IMR-90 (cell line): ENCODE data around the gene SELENBP1. TPM values are rescaled to one million over a fixed set of nuclear protein-coding genes. Genes with fewer than 3 reads are reported as not detected.

Experiments
- ATAC-seq: fragments of 200-7000 bp; cut with Tn5 transposase; 2 replicates; pipeline ENCODE4 v1.9.1; 2020; ENCODE audit warnings: low read depth, mild to moderate bottlenecking, moderate library complexity
- BruUV-seq: library from RNA; stranded (reverse); fragments of 400-500 nt; replicated peaks from 2 replicates; lab custom pipeline; 2021; lab: Mats Ljungman, UMichigan
- CTCF ChIA-PET: fragments of 300-600 bp; formaldehyde crosslinking; extraction: SDS; loops from one replicate; lab custom pipeline; 2021; ENCODE audit warnings: antibody characterized with exemption; lab: Yijun Ruan, JAX
- POLR2A ChIA-PET: fragments of 300-600 bp; sonication (Branson Sonifier 250); formaldehyde crosslinking; loops from one replicate; lab custom pipeline; 2022; ENCODE audit warnings: antibody characterized with exemption; ENCODE audit not compliant: unreplicated experiment; lab: Charles Lee
- DNase-seq: peaks from one replicate; pipeline ENCODE4 v3.0.0; 2013
- H2AFZ ChIP-seq: replicated peaks from 2 replicates; pipeline ENCODE3; 2013; ENCODE audit warnings: low read length, mild to moderate bottlenecking; ENCODE audit not compliant: poor library complexity
- H2AK5ac ChIP-seq: 2 replicates; pipeline ENCODE4 v1.6.1; 2013; ENCODE audit warnings: low read depth, low read length, inconsistent platforms
- H2AK9ac ChIP-seq: replicated peaks from 2 replicates; pipeline ENCODE3; 2013; ENCODE audit warnings: mild to moderate bottlenecking, low read depth, low read length, moderate library complexity; ENCODE audit not compliant: poor library complexity
- H2BK120ac ChIP-seq: 2 replicates; pipeline ENCODE4 v1.6.1; 2013; ENCODE audit warnings: low read depth, low read length, inconsistent platforms
- H2BK15ac ChIP-seq: 3 replicates; pipeline ENCODE4 v1.6.1; 2013; ENCODE audit warnings: low read depth, low read length, inconsistent platforms
- H2BK20ac ChIP-seq: 2 replicates; pipeline ENCODE4 v1.6.1; 2013; ENCODE audit warnings: low read depth, mild to moderate bottlenecking, inconsistent platforms, low read length, moderate library complexity
- H2BK5ac ChIP-seq: 2 replicates; pipeline ENCODE4 v1.6.1; 2013; ENCODE audit warnings: mild to moderate bottlenecking, low read depth, low read length, inconsistent platforms; ENCODE audit not compliant: poor library complexity, severe bottlenecking
- H3K14ac ChIP-seq: replicated peaks from 2 replicates; pipeline ENCODE4 v1.6.1; 2013; ENCODE audit warnings: low read depth, low read length, inconsistent platforms
- H3K18ac ChIP-seq: 2 replicates; pipeline ENCODE4 v1.6.1; 2013; ENCODE audit warnings: low read depth, low read length, control low read depth
- H3K23ac ChIP-seq: 2 replicates; pipeline ENCODE4 v1.6.1; 2013; ENCODE audit warnings: low read depth, low read length, inconsistent platforms
- H3K27ac ChIP-seq: 2 replicates; pipeline ENCODE4 v1.5.1; 2013; ENCODE audit warnings: mild to moderate bottlenecking, control low read depth, low read length; ENCODE audit not compliant: insufficient read depth
- H3K27me3 ChIP-seq: 2 replicates; pipeline ENCODE4 v1.6.1; 2013; ENCODE audit warnings: low read length; ENCODE audit not compliant: control insufficient read depth, insufficient read depth
- H3K36me3 ChIP-seq: 2 replicates; pipeline ENCODE4 v1.6.1; 2013; ENCODE audit warnings: low read length, mixed read lengths; ENCODE audit not compliant: control insufficient read depth, insufficient read depth
- H3K4ac ChIP-seq: 2 replicates; pipeline ENCODE4 v1.6.1; 2013; ENCODE audit warnings: low read depth, low read length, inconsistent platforms
- H3K4me1 ChIP-seq: 2 replicates; pipeline ENCODE4 v1.6.1; 2013; ENCODE audit warnings: low read length, mixed read lengths; ENCODE audit not compliant: control insufficient read depth, insufficient read depth
- H3K4me2 ChIP-seq: 2 replicates; pipeline ENCODE4 v1.6.1; 2013; ENCODE audit warnings: low read depth, mild to moderate bottlenecking, control low read depth, low read length, moderate library complexity
- H3K4me3 ChIP-seq: 2 replicates; pipeline ENCODE4 v1.5.1; 2013; ENCODE audit warnings: low read depth, mild to moderate bottlenecking, control low read depth, low read length, moderate library complexity; ENCODE audit not compliant: insufficient read depth
- H3K56ac ChIP-seq: 2 replicates; pipeline ENCODE4 v1.6.1; 2013; ENCODE audit warnings: low read length, inconsistent platforms; ENCODE audit not compliant: insufficient read depth; ENCODE audit errors: extremely low read depth
- H3K79me1 ChIP-seq, 2 experiments: 2 replicates each; pipeline ENCODE4 v1.6.1; 2013; ENCODE audit warnings: low read length in 2 of 2, inconsistent platforms in 1 of 2, low read depth in 1 of 2
- H3K9ac ChIP-seq: 2 replicates; pipeline ENCODE4 v1.6.1; 2013; ENCODE audit warnings: low read depth, low read length, control low read depth
- H3K9me1 ChIP-seq: 2 replicates; pipeline ENCODE4 v1.6.1; 2013; ENCODE audit warnings: low read length, inconsistent platforms; ENCODE audit not compliant: insufficient read depth
- H3K9me3 ChIP-seq: 2 replicates; pipeline ENCODE4 v1.6.1; 2013; ENCODE audit warnings: low read length; ENCODE audit not compliant: control insufficient read depth, insufficient read depth
- H4K20me1 ChIP-seq: 2 replicates; pipeline ENCODE4 v1.6.1; 2013; ENCODE audit warnings: low read length, inconsistent platforms; ENCODE audit not compliant: insufficient read depth
- H4K5ac ChIP-seq: 2 replicates; pipeline ENCODE4 v1.6.1; 2013; ENCODE audit warnings: mild to moderate bottlenecking, low read depth, low read length, control low read depth
- H4K8ac ChIP-seq, 2 experiments: 2 replicates each; pipeline ENCODE4 v1.6.1; 2013; ENCODE audit warnings: low read depth in 2 of 2, low read length in 2 of 2, control low read depth in 1 of 2, inconsistent platforms in 1 of 2
- H4K91ac ChIP-seq: 2 replicates; pipeline ENCODE4 v1.6.1; 2013; ENCODE audit warnings: low read depth, low read length, inconsistent platforms; ENCODE audit not compliant: insufficient read depth
- BHLHE40 ChIP-seq: fragments of 150-350 bp; IDR thresholded peaks from 2 replicates; pipeline ENCODE4 v1.6.1; 2016; ENCODE audit warnings: mild to moderate bottlenecking, low read depth, low read length
- CHD1 ChIP-seq: IDR thresholded peaks from 2 replicates; pipeline ENCODE4 v1.6.1; 2012; ENCODE audit warnings: low read depth, low read length, improper control_type of control experiment
- MAFK ChIP-seq: IDR thresholded peaks from 2 replicates; pipeline ENCODE4 v1.6.1; 2012; ENCODE audit warnings: low read depth, low read length, improper control_type of control experiment
- MXI1 ChIP-seq: IDR thresholded peaks from 2 replicates; pipeline ENCODE4 v1.6.1; 2012; ENCODE audit warnings: low read depth, mild to moderate bottlenecking, low read length, moderate library complexity, borderline replicate concordance
- RAD21 ChIP-seq: IDR thresholded peaks from 2 replicates; pipeline ENCODE4 v1.6.1; 2012; ENCODE audit warnings: low read length, improper control_type of control experiment
- RFX5 ChIP-seq: IDR thresholded peaks from 2 replicates; pipeline ENCODE4 v1.8.0; 2012; ENCODE audit warnings: low read depth, mild to moderate bottlenecking, low read length, moderate library complexity
- USF2 ChIP-seq: fragments of 150-350 bp; IDR thresholded peaks from 2 replicates; pipeline ENCODE4 v1.6.1; 2017; ENCODE audit warnings: mild to moderate bottlenecking, antibody characterized with exemption, low read length, low read depth
- WGBS, 2 experiments: methylation state at CpG; one replicate each; pipeline versions ENCODE4 v1.1.5 to v1.1.7; 2013; ENCODE audit warnings: missing lambda C conversion rate in 2 of 2; ENCODE audit not compliant: insufficient read length in 1 of 2; ENCODE audit errors: extremely low coverage in 2 of 2; 5-methylcytosine and 5-hydroxymethylcytosine counted together
- dilution Hi-C: fragments of 300-500 bp; cut with HindIII; formaldehyde crosslinking; loops from one replicate; pipeline ENCODE4 v1.14.3; 2018; ENCODE audit warnings: low sequenced_read_pairs; ENCODE audit not compliant: unreplicated experiment
- in situ Hi-C: fragments of 300-500 bp; cut with MboI; formaldehyde crosslinking; loops from 3 replicates; pipeline ENCODE4 v1.14.3; 2019; ENCODE audit warnings: low sequenced_read_pairs, inconsistent platforms, mixed read lengths
- intact Hi-C: fragments of 100-400 bp; cut with micrococcal nuclease; formaldehyde crosslinking; loops from 2 replicates; pipeline ENCODE4 v1.10.0; 2022
- polyA plus RNA-seq, 3 experiments: library from polyadenylated mRNA; depleted of rRNA; stranded (reverse); fragments of >200 nt; gene quantifications; 2 replicates each; pipeline ENCODE4 v1.2.3, GENCODE V29; 2012; ENCODE audit warnings: low replicate concordance in 1 of 3
- total RNA-seq: library from RNA; depleted of rRNA; stranded (reverse); fragments of >200 nt; gene quantifications from 2 replicates; pipeline ENCODE4 v1.2.3, GENCODE V29; 2012

Gene SELENBP1
- total and polyA plus RNA-seq, 2 of the 4 experiments (the other 2 are of a cell fraction), result 21.3 to 56.9 TPM

- TF ChIP-seq BHLHE40 (no peak), USF2 (no peak), MAFK (no peak), RFX5 (no peak)
These were observed 4.7 kb downstream of the SELENBP1 start (continued) for GRCh38 chr1:151367658-151368392.

DNA sequence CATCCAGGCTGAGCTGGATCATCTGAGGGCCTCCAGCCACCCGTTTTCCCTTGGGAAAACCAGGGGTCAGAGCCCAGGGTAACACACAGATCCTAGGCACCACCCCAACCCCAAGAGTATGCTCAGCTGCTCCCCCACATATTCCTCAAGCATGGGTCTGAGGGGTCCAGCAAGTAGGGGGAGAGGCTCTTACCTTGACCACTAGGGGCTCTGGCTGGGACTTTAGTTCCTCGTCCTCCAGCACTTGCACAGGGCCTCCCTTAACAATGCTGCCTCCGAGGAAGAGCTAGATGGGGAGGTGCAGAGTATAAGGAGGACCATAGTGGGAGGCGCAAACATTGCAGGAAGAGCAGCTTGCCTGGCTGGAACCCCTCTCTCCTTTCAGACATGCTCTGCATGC is 7.5 kb downstream of the SELENBP1 start:
- Histone ChIP-seq H2BK5ac (no peak overlapping the region), H2BK15ac (no peak overlapping the region), H3K23ac (no peak overlapping the region), H4K20me1 (no peaks in the 10 kb centered on the region), H2BK120ac (no peak overlapping the region), H4K91ac (no peak overlapping the region), H3K36me3 (peaks cover 43% of the 10 kb centered on the region), H4K8ac (no peak overlapping the region), H3K56ac (no peak overlapping the region), H3K9me3 (peaks cover 9% of the 10 kb centered on the region), H4K5ac (no peak overlapping the region), H3K9me1 (peaks cover 9% of the 10 kb centered on the region; the same call in 1 of the 2 replicates), H2AK5ac (no peak overlapping the region), H2AFZ (no peak overlapping the region), H2AK9ac (no peak overlapping the region), H3K14ac (no peak overlapping the region), H3K79me1 (no peaks in the 10 kb centered on the region), H2BK20ac (no peak overlapping the region), H3K18ac (no peak overlapping the region), H3K9ac (no peak overlapping the region), H3K4ac (no peak overlapping the region), H3K4me3 (no peak overlapping the region), H3K27me3 (no peaks in the 10 kb centered on the region), H3K27ac (no peak overlapping the region), H3K4me1 (peaks cover under 1% of the 10 kb centered on the region; the same call in 1 of the 2 replicates), H3K4me2 (no peak overlapping the region)
- no TSS peak for BruUV-seq
- DNase-seq, result no peak
- POLR2A ChIA-PET, result no interaction called here
- intact Hi-C loops, result no loop called here
- dilution Hi-C loops, result no loop called here
- WGBS, 2 experiments, result no CpG with 5 or more reads among the region's 4 CpGs
- TF ChIP-seq USF2 (no peak), CHD1 (no peak), MAFK (no peak), MXI1 (no peak), RAD21 (no peak), RFX5 (no peak)
- CTCF ChIA-PET, result no interaction called here
- in situ Hi-C loops, result no loop called here
- ATAC-seq, result no peak
